ENCODE data around the gene MRPS26.

MRPS26 gene

DNA sequence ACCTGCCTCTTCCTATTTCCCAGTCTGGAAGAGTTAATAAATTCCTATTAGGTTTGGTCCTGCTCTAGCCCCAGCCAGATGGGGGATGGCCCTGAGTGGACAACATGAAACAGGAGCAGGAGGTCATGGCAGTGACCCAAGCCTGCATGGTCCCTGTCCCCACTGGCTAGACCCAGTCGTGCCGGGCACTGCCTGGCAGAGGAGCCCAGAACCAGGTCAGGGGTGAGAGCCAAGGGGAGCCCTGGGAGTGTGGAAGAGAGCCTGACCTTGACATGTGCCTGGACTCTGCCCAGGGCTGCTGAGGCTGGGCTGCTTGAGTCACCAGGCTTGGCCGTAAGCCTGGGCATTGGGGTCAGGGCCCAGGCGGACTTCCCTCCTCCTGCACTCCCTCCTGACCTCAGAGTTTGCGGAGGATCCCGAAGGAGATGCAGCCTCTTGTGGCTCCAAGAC, 35.1 kb downstream of the MRPS26 start:
- CTCF ChIA-PET = interaction anchor here (1.3 kb wide), 1 partner anchor 28 kb away, joined by 6 read pairs; no protein-coding TSS in a partner anchor
- TF ChIP-seq CTCF (IDR thresholded peaks at IDR 0.05; ENCODE audit: insufficient read depth, low read length, missing control alignments) = no peak
- DNase-seq (ENCODE audit: low read depth, low spot score) = no peak
- POLR2A ChIA-PET = no interaction called here
- no peak overlapping the region for H3K4me3 ChIP-seq (ENCODE audit: low read depth, low read length)

DNA sequence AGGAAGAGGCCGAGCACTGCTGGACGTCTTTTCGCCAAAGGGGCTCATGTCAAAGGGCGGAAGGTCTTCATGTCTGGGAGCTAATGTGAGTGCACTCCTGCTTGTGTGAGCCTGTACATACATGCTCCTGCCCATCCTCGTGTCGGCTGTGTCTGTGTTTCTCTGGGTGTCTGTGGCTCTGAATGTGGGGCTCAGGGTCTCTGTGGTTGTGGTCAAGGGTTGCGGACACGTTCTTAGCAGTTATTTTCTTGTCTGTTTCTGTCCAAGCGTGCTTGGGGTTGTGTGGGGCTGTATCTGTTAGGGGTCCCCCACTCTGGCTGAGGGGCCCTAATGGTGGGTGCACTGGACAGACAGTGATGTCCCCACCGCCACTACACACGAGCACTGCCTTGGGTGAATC, 35.8 kb downstream of the MRPS26 start:
- ChIA-PET POLR2A (no interaction called here), CTCF (interaction anchor here (0.7 kb wide), 1 partner anchor 33 kb away, joined by 3 read pairs; no protein-coding TSS in a partner anchor)
- no peak overlapping the region for H3K4me3 ChIP-seq (ENCODE audit: low read depth, low read length)
- no peak for DNase-seq (ENCODE audit: low read depth, low spot score)
- no peak for TF ChIP-seq CTCF (IDR thresholded peaks at IDR 0.05; ENCODE audit: insufficient read depth, low read length, missing control alignments)

DNA sequence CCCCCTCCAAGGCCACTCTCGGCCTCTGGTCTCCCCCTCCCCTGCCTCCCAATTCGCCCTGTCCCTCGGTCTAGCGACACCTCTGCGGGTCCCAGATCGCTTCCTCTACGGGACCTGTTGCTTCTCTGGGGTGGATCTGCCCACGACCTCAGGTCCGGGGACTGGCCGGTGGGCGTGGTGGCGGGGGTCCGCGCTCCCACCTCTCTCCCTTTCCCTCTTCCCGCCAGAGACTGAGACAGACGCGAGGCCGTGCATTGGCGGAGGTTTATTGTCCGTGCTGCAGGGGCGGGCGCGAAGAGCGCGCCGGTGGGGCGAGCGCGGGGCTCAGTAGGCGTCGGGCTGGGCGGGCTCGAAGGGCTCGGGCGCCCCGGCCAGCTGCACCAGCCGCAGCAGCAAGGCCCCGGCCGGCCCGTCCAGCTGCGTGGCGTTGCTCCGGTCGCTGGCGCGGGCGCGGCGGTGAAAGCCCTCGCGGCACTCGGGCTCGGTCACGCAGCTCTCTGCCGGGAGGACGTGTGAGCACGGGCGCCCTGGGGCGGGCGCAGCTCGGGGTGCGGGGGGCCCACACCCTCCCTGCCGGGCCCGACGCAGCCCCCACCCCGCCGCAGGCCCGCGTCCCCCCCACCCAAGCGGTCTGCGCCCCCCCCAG, 36.6 kb downstream of the MRPS26 start:
- TF ChIP-seq CTCF (IDR thresholded peaks at IDR 0.05; ENCODE audit: insufficient read depth, low read length, missing control alignments) = no peak
- ChIA-PET POLR2A (interaction anchor here (0.6 kb wide), 1 partner anchor 27 kb away, joined by 3 read pairs; no protein-coding TSS in a partner anchor), CTCF (interaction anchor here (0.8 to 1.4 kb wide), 3 partner anchors 9 to 29 kb away, joined by 3 to 4 read pairs (median 4); no protein-coding TSS in a partner anchor)
- peak overlapping the region; percentile 8; the same call in 1 of the 2 replicates for H3K4me3 ChIP-seq (ENCODE audit: low read depth, low read length)
- DNase-seq (ENCODE audit: low read depth, low spot score) = no peak

DNA sequence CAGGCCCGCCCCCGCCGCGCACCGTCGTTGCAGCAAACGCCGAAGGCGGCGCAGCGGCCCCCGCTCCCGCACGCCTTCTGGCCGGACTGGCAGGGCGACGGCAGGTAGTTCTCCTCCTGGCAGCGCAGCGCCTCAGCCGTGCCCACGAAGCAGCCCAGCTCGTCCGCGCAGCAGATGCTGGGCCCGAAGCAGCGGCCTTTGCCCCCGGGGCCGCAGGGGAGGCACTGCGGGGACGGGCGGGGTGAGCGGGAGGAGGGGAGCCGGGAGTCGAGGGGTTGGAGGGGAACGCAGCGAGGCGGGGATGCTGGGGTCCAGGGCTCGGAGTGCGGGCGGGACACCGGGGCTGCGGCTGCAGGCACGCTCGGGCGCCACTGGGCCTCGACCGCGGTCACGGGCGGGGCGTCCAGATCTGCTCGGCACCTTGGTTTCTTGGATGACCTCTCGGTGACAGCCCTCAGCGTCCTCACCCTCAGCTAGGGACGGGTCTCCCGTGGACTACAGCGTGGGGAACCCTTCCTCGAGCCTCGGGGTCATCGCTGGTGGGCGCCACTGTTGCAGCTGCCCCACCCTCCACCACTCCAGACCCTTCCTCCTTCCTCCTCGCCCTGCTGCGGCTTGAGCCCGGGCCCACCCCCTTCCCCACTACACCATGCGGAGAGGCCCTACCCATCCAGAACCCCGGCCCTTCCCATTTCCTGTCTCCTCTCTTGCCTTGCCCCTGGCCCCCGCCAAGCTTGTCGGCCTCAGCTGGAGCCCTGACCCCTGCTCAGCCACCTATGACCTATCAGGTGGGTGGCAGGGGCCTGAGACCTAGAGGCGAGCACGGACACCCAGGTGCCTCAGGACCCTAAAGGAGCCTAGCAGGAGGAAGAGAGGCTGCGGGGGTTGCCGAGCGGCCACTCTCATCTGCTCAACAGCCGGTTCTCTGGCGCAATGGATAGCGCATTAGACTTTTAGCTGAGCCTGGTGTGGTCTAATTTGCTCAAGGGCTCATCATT, 37.4 kb downstream of the MRPS26 start:
- no peak for DNase-seq (ENCODE audit: low read depth, low spot score)
- no peak overlapping the region for H3K4me3 ChIP-seq (ENCODE audit: low read depth, low read length)
- no peak for TF ChIP-seq CTCF (IDR thresholded peaks at IDR 0.05; ENCODE audit: insufficient read depth, low read length, missing control alignments)
- CTCF ChIA-PET = interaction anchor here (0.8 to 1.4 kb wide), 3 partner anchors 8 to 30 kb away, joined by 3 to 4 read pairs (median 4); no protein-coding TSS in a partner anchor
- POLR2A ChIA-PET = interaction anchor here (0.6 kb wide), 1 partner anchor 26 kb away, joined by 3 read pairs; no protein-coding TSS in a partner anchor

- ChIA-PET CTCF (no interaction called here), POLR2A (no interaction called here)
- no peak for DNase-seq (ENCODE audit: low read depth, low spot score)
- TF ChIP-seq CTCF (IDR thresholded peaks at IDR 0.05; ENCODE audit: insufficient read depth, low read length, missing control alignments) = no peak
- H3K4me3 ChIP-seq (ENCODE audit: low read depth, low read length) = no peak within 1 kb of the TSS
Measured at GRCh38 chr20:3084283-3084985, 38.6 kb downstream of the MRPS26 start, which contains the start of gene AVP. AVP (minus strand) TSS chr20:3084724; CDS start chr20:3084674, 50 bp downstream.
